ENCODE results near the gene FRMD4A.

DNA sequence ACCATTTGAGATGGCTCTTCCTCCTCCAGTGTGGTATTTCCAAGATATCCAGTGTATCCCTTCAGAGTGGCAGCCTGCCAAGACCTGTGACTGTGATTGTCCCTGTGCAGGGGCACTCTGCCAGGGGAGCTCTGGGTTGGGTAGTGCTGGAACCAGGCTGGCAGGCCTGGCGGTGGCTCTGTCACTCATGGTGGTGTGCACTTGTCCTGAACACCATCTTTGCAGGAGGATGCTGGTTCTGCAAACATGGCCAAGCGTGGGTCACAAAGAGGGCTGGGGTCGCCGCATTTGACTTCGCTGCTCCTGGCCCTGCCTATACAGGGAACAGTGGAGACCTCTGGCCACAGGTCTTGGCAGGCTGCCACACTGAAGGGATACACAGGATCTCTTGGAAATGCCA lies 538.7 kb downstream of the FRMD4A start:
- TF ChIP-seq POLR2AphosphoS5 (IDR thresholded peaks at IDR 0.05): no peak
- TF ChIP-seq CTCF (IDR thresholded peaks at IDR 0.05): no peak
